Right lobe of liver (tissue), 4 donors: Measurements from ENCODE around the gene CTBP1.

Source experiments
- POLR2A ChIP-seq: fragments of 450-650 bp; IDR thresholded peaks from one replicate; pipeline ENCODE4 v1.6.1; 2017; ENCODE audit warnings: antibody characterized with exemption, mild to moderate bottlenecking
- TF ChIP-seq, protein P1 (sequence below), 4 donors: fragments of 200-600 bp in 3 of 4; fragments of 450-650 bp in 1 of 4; IDR thresholded peaks; one replicate each; pipeline versions ENCODE4 v1.5.1 to v1.8.0; 2016 to 2022; ENCODE audit warnings: antibody characterized with exemption in 4 of 4, mild to moderate bottlenecking in 2 of 4
- donor health status: DM: no; HTN: no; CAD: no.
- donor health status: DM: no; HTN: no; CAD: no.
- donor health status: DM: no; HTN: yes; CAD: no.

DNA sequence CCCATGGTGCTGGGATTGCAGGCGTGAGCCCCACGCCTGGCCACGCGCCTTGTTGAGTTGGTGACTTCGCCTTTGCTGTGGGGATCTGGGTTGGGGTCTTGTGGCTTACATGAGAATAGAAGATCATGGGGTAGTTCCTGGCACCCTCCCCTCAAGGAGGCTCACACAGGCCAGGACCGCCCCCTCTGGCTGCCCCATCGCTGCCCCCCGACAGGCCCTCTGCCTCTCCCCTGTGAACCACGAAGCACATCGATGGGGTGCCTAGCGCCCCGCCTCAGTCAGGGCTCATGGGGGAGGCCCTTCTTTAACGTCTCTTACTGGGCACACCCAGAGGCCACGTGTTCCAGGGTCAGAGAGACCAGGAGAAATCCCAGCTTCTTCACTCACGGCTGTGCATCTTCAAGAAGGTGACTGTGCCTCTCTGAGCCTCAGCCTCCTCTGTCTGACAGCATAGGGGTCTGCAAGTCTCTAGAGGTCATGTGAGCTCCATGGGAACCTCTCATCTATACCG is 53.0 kb downstream of the CTBP1 start:
- TF ChIP-seq, protein P1, sequence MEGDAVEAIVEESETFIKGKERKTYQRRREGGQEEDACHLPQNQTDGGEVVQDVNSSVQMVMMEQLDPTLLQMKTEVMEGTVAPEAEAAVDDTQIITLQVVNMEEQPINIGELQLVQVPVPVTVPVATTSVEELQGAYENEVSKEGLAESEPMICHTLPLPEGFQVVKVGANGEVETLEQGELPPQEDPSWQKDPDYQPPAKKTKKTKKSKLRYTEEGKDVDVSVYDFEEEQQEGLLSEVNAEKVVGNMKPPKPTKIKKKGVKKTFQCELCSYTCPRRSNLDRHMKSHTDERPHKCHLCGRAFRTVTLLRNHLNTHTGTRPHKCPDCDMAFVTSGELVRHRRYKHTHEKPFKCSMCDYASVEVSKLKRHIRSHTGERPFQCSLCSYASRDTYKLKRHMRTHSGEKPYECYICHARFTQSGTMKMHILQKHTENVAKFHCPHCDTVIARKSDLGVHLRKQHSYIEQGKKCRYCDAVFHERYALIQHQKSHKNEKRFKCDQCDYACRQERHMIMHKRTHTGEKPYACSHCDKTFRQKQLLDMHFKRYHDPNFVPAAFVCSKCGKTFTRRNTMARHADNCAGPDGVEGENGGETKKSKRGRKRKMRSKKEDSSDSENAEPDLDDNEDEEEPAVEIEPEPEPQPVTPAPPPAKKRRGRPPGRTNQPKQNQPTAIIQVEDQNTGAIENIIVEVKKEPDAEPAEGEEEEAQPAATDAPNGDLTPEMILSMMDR (IDR thresholded peaks at IDR 0.05) = no peak
- TF ChIP-seq POLR2A = no peak
